HEK293 (cell line): ENCODE results near the gene NAAA.

Experiments used
- HOXA7 ChIP-seq: sonication (generic); formaldehyde crosslinking; IDR thresholded peaks from 2 replicates; pipeline ENCODE4 v1.8.1; 2022; ENCODE audit warnings: missing genetic modification reagents, borderline replicate concordance
- ZNF114 ChIP-seq: fragments of 450-650 bp; formaldehyde crosslinking; IDR thresholded peaks from 2 replicates; pipeline ENCODE4 v1.5.0; 2017; ENCODE audit warnings: missing biosample characterization, missing genetic modification characterization
- ZNF791 ChIP-seq: fragments of 450-650 bp; formaldehyde crosslinking; IDR thresholded peaks from 2 replicates; pipeline ENCODE4 v1.5.1; 2016; ENCODE audit warnings: missing biosample characterization, missing genetic modification characterization
- TF ChIP-seq, protein P1 (sequence below): fragments of 450-650 bp; formaldehyde crosslinking; IDR thresholded peaks from 2 replicates; pipeline ENCODE4 v1.5.1; 2016; ENCODE audit warnings: missing biosample characterization, missing genetic modification characterization

DNA sequence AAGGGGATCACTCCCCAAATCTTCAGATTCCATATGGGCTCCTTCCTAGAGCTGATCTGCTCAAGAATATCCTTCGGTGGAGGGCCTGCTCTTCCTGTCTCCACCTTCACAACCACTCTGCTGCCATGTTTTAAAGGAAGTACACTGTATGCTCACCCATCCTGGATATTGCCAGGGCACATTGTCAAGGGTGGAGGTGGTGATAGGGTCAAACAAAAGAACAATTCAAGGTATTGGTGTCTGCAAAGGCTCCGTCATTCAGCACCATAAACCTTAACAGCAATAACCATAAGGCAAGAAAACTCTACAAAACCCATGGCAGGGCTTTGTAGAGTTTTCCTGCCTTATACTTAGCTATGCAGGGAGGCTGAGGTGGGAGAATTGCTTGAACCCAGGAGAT lies 18.9 kb downstream of the NAAA start:
- no peak for TF ChIP-seq ZNF791
- TF ChIP-seq, protein P1, sequence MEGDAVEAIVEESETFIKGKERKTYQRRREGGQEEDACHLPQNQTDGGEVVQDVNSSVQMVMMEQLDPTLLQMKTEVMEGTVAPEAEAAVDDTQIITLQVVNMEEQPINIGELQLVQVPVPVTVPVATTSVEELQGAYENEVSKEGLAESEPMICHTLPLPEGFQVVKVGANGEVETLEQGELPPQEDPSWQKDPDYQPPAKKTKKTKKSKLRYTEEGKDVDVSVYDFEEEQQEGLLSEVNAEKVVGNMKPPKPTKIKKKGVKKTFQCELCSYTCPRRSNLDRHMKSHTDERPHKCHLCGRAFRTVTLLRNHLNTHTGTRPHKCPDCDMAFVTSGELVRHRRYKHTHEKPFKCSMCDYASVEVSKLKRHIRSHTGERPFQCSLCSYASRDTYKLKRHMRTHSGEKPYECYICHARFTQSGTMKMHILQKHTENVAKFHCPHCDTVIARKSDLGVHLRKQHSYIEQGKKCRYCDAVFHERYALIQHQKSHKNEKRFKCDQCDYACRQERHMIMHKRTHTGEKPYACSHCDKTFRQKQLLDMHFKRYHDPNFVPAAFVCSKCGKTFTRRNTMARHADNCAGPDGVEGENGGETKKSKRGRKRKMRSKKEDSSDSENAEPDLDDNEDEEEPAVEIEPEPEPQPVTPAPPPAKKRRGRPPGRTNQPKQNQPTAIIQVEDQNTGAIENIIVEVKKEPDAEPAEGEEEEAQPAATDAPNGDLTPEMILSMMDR (tag by site-specific recombination) = no peak
- TF ChIP-seq ZNF114 = no peak
- TF ChIP-seq HOXA7 (CRISPR knock-in tag) = no peak
